HEK293 (cell line): ENCODE measurements around the gene TCF7.

Experiments
- CTCF ChIA-PET: fragments of 350-600 bp; formaldehyde crosslinking; extraction: SDS; loops from one replicate; lab custom pipeline; 2021; ENCODE audit warnings: antibody characterized with exemption; lab: Yijun Ruan, JAX
- POLR2A ChIA-PET: fragments of 300-600 bp; formaldehyde crosslinking; extraction: SDS; loops from one replicate; lab custom pipeline; 2020; ENCODE audit warnings: antibody characterized with exemption, inconsistent platforms; lab: Yijun Ruan, JAX
- H3K27ac ChIP-seq: fragments of 200-500 bp; sonication (Bioruptor generic); 2 replicates; pipeline ENCODE4 v1.5.1; 2014; ENCODE audit warnings: low read depth, low read length, control low read depth, inconsistent platforms; ENCODE audit errors: extremely low read depth
- H3K36me3 ChIP-seq, 2 experiments: fragments of 200-500 bp in 1 of 2; sonication (Bioruptor generic) in 1 of 2; 1 replicate in 1 of 2; 2 replicates in 1 of 2; pipeline ENCODE4 v1.5.1; 2014 to 2017; ENCODE audit warnings: inconsistent platforms in 2 of 2, low read length in 2 of 2; ENCODE audit not compliant: control insufficient read depth in 2 of 2, insufficient read depth in 1 of 2
- H3K4me1 ChIP-seq: fragments of 200-500 bp; sonication (Bioruptor generic); 2 replicates; pipeline ENCODE4 v1.5.1; 2014; ENCODE audit warnings: mild to moderate bottlenecking, low read length, inconsistent platforms; ENCODE audit not compliant: control insufficient read depth, insufficient read depth
- H3K4me3 ChIP-seq: 2 replicates; pipeline ENCODE4 v1.5.1; 2011; ENCODE audit warnings: low read depth, mild to moderate bottlenecking, control low read depth, low read length, moderate library complexity
- H3K9me3 ChIP-seq: fragments of 200-500 bp; sonication (Bioruptor generic); 2 replicates; pipeline ENCODE4 v1.5.1; 2014; ENCODE audit warnings: low read depth, low read length, inconsistent platforms; ENCODE audit not compliant: control insufficient read depth, insufficient read depth
- ATF2 ChIP-seq: fragments of 450-650 bp; formaldehyde crosslinking; IDR thresholded peaks from 2 replicates; pipeline ENCODE4 v1.5.1; 2016; ENCODE audit warnings: missing biosample characterization, missing genetic modification characterization, low read depth
- KLF16 ChIP-seq: fragments of 450-650 bp; formaldehyde crosslinking; IDR thresholded peaks from 2 replicates; pipeline ENCODE4 v1.5.1; 2017; ENCODE audit warnings: missing biosample characterization, missing genetic modification characterization
- OSR2 ChIP-seq: fragments of 450-650 bp; formaldehyde crosslinking; IDR thresholded peaks from 2 replicates; pipeline ENCODE4 v1.5.1; 2016; ENCODE audit warnings: missing biosample characterization, missing genetic modification characterization
- PRDM10 ChIP-seq: fragments of 450-650 bp; formaldehyde crosslinking; IDR thresholded peaks from 2 replicates; pipeline ENCODE4 v1.5.1; 2016; ENCODE audit warnings: missing biosample characterization, missing genetic modification characterization
- ZIC2 ChIP-seq: fragments of 450-650 bp; formaldehyde crosslinking; IDR thresholded peaks from 2 replicates; pipeline ENCODE4 v1.5.1; 2016; ENCODE audit warnings: missing biosample characterization, missing genetic modification characterization
- ZNF654 ChIP-seq: fragments of 450-650 bp; formaldehyde crosslinking; IDR thresholded peaks from 2 replicates; pipeline ENCODE4 v1.5.1; 2016; ENCODE audit warnings: low read depth, missing biosample characterization, missing genetic modification characterization
- ZNF777 ChIP-seq: fragments of 450-650 bp; formaldehyde crosslinking; IDR thresholded peaks from 2 replicates; pipeline ENCODE4 v1.5.1; 2017; ENCODE audit warnings: missing biosample characterization, missing genetic modification characterization, borderline replicate concordance
- TF ChIP-seq, protein P1 (sequence below): fragments of 450-650 bp; formaldehyde crosslinking; IDR thresholded peaks from 2 replicates; pipeline ENCODE4 v1.5.1; 2017; ENCODE audit warnings: missing biosample characterization, missing genetic modification characterization

The TCF7 gene

DNA sequence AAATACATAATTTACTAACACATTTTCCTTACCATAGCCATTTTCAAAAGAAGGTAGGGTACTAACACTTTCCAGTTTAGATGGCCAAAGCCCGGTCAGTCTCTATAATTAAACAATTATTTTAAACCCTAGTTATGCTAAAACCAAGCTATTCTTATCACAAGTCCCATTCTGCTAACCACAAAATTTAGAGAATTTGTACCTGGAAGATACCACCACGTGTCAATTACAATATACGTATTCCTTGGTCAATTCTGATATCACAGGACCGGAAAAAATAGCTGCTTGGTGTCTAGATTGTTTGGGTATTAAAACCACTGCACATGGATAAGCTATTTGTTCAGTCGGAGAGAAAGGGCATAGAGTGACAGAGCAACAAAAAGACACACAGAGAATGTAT, 81.2 kb downstream of the TCF7 start:
- no peaks in the 10 kb centered on the region for H3K9me3 ChIP-seq
- TF ChIP-seq KLF16 (tag by site-specific recombination) (no peak), ATF2 (tag by site-specific recombination) (no peak), OSR2 (tag by site-specific recombination) (no peak), ZNF777 (tag by site-specific recombination) (no peak), PRDM10 (no peak), ZNF654 (no peak), ZIC2 (tag by site-specific recombination) (no peak)
- TF ChIP-seq, protein P1, sequence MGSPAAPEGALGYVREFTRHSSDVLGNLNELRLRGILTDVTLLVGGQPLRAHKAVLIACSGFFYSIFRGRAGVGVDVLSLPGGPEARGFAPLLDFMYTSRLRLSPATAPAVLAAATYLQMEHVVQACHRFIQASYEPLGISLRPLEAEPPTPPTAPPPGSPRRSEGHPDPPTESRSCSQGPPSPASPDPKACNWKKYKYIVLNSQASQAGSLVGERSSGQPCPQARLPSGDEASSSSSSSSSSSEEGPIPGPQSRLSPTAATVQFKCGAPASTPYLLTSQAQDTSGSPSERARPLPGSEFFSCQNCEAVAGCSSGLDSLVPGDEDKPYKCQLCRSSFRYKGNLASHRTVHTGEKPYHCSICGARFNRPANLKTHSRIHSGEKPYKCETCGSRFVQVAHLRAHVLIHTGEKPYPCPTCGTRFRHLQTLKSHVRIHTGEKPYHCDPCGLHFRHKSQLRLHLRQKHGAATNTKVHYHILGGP (tag by site-specific recombination), result no peak
- peaks cover 46 to 60% of the 10 kb centered on the region in 2 experiments for H3K36me3 ChIP-seq
- ChIA-PET POLR2A (interaction anchor here (1.1 kb wide), 1 partner anchor 31 kb away, joined by 6 read pairs; the partner anchor contains the start of gene PPP2CA), CTCF (interaction anchor here (0.6 to 1.6 kb wide), 4 partner anchors 47 to 156 kb away, joined by 3 to 11 read pairs (median 4); no protein-coding TSS in a partner anchor)
- H3K4me3 ChIP-seq, result no peak overlapping the region
- H3K4me1 ChIP-seq, result no peaks in the 10 kb centered on the region
- no peak overlapping the region for H3K27ac ChIP-seq
